KMS-11 (cell line): ENCODE measurements around the gene COL6A5.

ENCODE experiments used
- H2AFZ ChIP-seq: fragments of 200-600 bp; sonication (generic); 2 replicates; pipeline ENCODE4 v1.6.1; 2016; ENCODE audit warnings: antibody characterized with exemption, mixed run types, low read depth
- H3K27ac ChIP-seq: fragments of 200-600 bp; sonication (generic); 2 replicates; pipeline ENCODE4 v1.6.1; 2016; ENCODE audit warnings: mild to moderate bottlenecking, mixed run types
- H3K27me3 ChIP-seq: fragments of 200-600 bp; sonication (generic); 2 replicates; pipeline ENCODE4 v1.6.1; 2017; ENCODE audit warnings: mild to moderate bottlenecking, low read depth, mixed run types, moderate library complexity; ENCODE audit not compliant: insufficient read depth
- H3K36me3 ChIP-seq: fragments of 200-600 bp; sonication (generic); 2 replicates; pipeline ENCODE4 v1.6.1; 2017; ENCODE audit warnings: mild to moderate bottlenecking, mixed run types; ENCODE audit not compliant: insufficient read depth
- H3K4me1 ChIP-seq: fragments of 200-600 bp; sonication (generic); 2 replicates; pipeline ENCODE4 v1.6.1; 2016; ENCODE audit warnings: mild to moderate bottlenecking, low read depth, mixed run types; ENCODE audit not compliant: poor library complexity, severe bottlenecking
- H3K4me2 ChIP-seq: fragments of 200-600 bp; sonication (generic); 2 replicates; pipeline ENCODE4 v1.7.0; 2016; ENCODE audit warnings: mild to moderate bottlenecking, mixed run types
- H3K4me3 ChIP-seq: fragments of 200-600 bp; sonication (generic); IDR thresholded peaks from 2 replicates; pipeline ENCODE4 v1.6.1; 2017; ENCODE audit warnings: low read depth, low read length, mixed read lengths; ENCODE audit not compliant: insufficient read depth
- H3K79me2 ChIP-seq: fragments of 200-600 bp; sonication (generic); 2 replicates; pipeline ENCODE4 v1.6.1; 2016; ENCODE audit warnings: low read depth, mixed run types; ENCODE audit not compliant: insufficient read depth
- H3K9ac ChIP-seq: fragments of 200-600 bp; sonication (generic); 2 replicates; pipeline ENCODE4 v1.6.1; 2016; ENCODE audit warnings: mild to moderate bottlenecking, mixed run types
- H4K20me1 ChIP-seq: fragments of 200-600 bp; sonication (generic); 2 replicates; pipeline ENCODE4 v1.6.1; 2016; ENCODE audit warnings: mild to moderate bottlenecking, mixed run types; ENCODE audit not compliant: insufficient read depth
- CTCF ChIP-seq: fragments of 200-600 bp; sonication (generic); conservative IDR thresholded peaks from 2 replicates; pipeline ENCODE4 v1.6.1; 2017; ENCODE audit warnings: low read depth, mild to moderate bottlenecking, antibody characterized with exemption, low read length, moderate library complexity, mixed read lengths

COL6A5 gene

DNA sequence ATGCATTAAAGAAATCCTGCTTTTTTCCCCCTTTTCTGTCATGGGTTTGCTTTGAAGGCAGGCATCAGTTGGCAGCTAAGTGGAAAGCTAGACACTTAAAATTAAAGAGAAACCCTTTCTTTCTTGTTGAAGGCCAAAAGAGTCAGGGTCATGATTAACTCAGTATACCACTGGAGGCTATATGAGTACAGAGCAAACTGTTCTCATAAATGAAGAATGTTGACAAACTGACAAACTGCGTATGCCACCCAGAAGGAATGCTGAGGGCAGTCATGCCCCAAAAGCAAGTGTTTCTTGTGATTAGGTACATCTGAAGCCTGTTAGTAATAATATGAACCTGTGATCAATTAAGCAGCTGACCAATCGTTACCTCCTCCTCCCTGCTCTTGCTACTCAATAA lies 127.9 kb downstream of the COL6A5 start:
- no peak overlapping the region for H3K9ac ChIP-seq
- no peak overlapping the region for H2AFZ ChIP-seq
- no peaks in the 10 kb centered on the region for H3K79me2 ChIP-seq
- H3K4me1 ChIP-seq: no peaks in the 10 kb centered on the region
- no peak overlapping the region for H3K27ac ChIP-seq
- no peak overlapping the region for H3K4me2 ChIP-seq
- no peaks in the 10 kb centered on the region for H3K36me3 ChIP-seq
- no peaks in the 10 kb centered on the region for H4K20me1 ChIP-seq
- no peak overlapping the region for H3K4me3 ChIP-seq
- TF ChIP-seq CTCF: no peak
- no peaks in the 10 kb centered on the region for H3K27me3 ChIP-seq

- H3K4me3 ChIP-seq: no peak overlapping the region
- no peaks in the 10 kb centered on the region for H3K36me3 ChIP-seq
- H3K4me2 ChIP-seq: no peak overlapping the region
- H3K9ac ChIP-seq: no peak overlapping the region
- H4K20me1 ChIP-seq: no peaks in the 10 kb centered on the region
- no peak; the same call in 1 of the 2 replicates for TF ChIP-seq CTCF
- no peaks in the 10 kb centered on the region for H3K79me2 ChIP-seq
- no peak overlapping the region for H3K27ac ChIP-seq
- no peak overlapping the region for H2AFZ ChIP-seq
- H3K4me1 ChIP-seq: no peaks in the 10 kb centered on the region
- H3K27me3 ChIP-seq: no peaks in the 10 kb centered on the region
Measured at GRCh38 chr3:130480736-130481135, 135.3 kb downstream of the COL6A5 start.

- H3K27ac ChIP-seq: no peak overlapping the region
- no peak overlapping the region for H3K4me2 ChIP-seq
- TF ChIP-seq CTCF: no peak
- no peaks in the 10 kb centered on the region for H3K4me1 ChIP-seq
- H2AFZ ChIP-seq: no peak overlapping the region
- no peak overlapping the region for H3K9ac ChIP-seq
- H3K4me3 ChIP-seq: no peak overlapping the region
- no peaks in the 10 kb centered on the region for H3K27me3 ChIP-seq
- no peaks in the 10 kb centered on the region for H3K36me3 ChIP-seq
- H4K20me1 ChIP-seq: no peaks in the 10 kb centered on the region
- H3K79me2 ChIP-seq: no peaks in the 10 kb centered on the region
Measured at GRCh38 chr3:130488288-130488687, 142.8 kb downstream of the COL6A5 start.

- Histone ChIP-seq H3K4me3 (no peak overlapping the region), H3K36me3 (no peaks in the 10 kb centered on the region), H3K27ac (no peak overlapping the region), H3K27me3 (no peaks in the 10 kb centered on the region), H3K9ac (no peak overlapping the region), H3K4me2 (no peak overlapping the region), H3K79me2 (no peaks in the 10 kb centered on the region), H3K4me1 (no peaks in the 10 kb centered on the region), H4K20me1 (no peaks in the 10 kb centered on the region), H2AFZ (no peak overlapping the region)
- no peak for TF ChIP-seq CTCF
Measured at GRCh38 chr3:130488769-130489450, 143.4 kb downstream of the COL6A5 start.
